HG03442 (cell line): ENCODE results near the gene LTB.
"Not testable (repeated sequence)": the region's sequence is repeated elsewhere in the genome, so short reads cannot be mapped to it uniquely, and the experiment has no call there.

ENCODE experiments used
- ATAC-seq: cut with Tn5 transposase; IDR thresholded peaks from one replicate; pipeline ENCODE4 v1.9.1; 2021; ENCODE audit warnings: mild to moderate bottlenecking, moderate library complexity; ENCODE audit not compliant: unreplicated experiment

LTB gene

DNA sequence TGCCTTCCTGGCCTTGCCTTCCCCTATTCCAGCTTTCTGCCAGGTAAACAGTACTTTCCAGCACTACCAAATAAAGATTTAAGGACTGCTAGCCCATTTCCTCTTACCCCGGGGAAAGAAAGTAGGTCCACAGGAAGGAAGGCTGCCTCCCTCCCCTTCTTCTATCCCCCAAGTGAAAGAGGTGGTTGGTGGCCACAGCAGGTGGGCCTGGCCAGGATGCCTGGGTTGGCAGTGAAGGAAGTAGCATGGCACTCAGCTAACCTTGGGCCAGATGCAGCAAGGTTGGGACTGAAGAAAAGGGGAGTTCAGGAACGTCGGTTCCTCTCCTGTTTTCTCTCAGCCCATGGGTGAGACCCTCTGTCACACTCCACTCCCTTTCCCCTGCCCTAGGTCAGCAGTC is 25.9 kb downstream of the LTB start:
- ATAC-seq = no peak

DNA sequence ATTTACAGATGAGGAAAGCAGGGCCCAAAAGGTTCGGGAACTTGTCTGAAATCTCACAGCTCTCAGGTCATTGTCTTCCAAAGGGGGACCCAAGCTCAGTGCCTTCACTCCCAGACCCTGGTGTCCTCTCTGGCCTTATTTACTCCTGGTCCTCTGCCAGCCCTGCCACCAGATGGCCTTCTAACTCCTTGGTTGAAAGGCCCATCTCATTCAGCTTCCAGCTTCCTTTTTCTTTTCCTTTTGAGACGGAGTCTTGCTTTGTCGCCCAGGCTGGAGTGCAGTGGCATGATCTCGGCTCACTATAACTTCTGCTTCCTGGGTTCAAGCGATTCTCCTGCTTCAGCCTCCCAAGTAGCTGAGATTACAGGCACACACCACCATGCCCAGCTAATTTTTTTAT is 30.9 kb downstream of the LTB start:
- ATAC-seq = not testable (repeated sequence)

GRCh38 chr6:31548544-31548873 is 33.7 kb downstream of the LTB start:
- ATAC-seq = no peak

GRCh38 chr6:31547727-31548543 is 34.3 kb downstream of the LTB start:
- no peak for ATAC-seq

- peak; percentile 67 for ATAC-seq
Observed at GRCh38 chr6:31546958-31547726, 35.1 kb downstream of the LTB start, which contains the start of gene NFKBIL1. Gene NFKBIL1, plus strand, starts transcription at chr6:31547608. Its CDS starts 87 bp downstream, at chr6:31547695.

DNA sequence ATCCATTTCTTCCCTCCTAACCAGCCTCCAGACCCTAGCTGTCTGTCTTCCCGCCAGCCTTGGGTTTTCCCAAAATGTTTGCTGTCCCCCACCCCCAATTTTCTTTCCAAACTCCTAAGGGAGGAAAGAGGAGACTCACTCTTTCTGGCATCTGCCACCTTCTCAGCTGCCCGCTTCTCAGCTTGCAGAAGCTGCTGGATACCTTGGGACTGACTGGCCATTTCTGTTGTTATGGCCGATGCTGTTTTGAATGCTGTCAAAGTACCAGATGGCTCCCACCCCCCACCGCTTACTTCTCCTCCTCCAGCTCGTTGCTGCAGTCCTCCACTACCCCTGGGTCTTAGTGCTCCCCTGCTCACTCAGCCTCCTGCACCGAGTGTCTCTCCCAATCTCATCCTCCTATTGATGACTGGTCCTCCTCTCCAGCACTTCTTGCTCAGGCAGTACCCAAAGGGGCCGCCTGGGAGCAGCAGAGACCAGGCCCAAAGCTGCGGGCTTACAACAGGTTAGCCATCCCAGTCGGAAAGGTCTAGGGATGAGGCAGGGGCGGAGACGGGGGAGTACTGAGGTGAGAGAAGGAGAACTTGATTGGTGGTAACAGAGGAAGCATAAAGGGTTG is 35.8 kb downstream of the LTB start, which contains the start of gene ATP6V1G2:
TSS of gene ATP6V1G2 (minus strand) at position 270 of the 619 bp plus-strand sequence. CDS start at position 221, 49 bp downstream.
- peak; percentile 34 for ATAC-seq

GRCh38 chr6:31545291-31545690 is 36.9 kb downstream of the LTB start:
- no peak for ATAC-seq

- no peak for ATAC-seq
Observed at GRCh38 chr6:31544676-31545075, 37.5 kb downstream of the LTB start.

- ATAC-seq = no peak
Observed at GRCh38 chr6:31543639-31544038, 38.6 kb downstream of the LTB start.

GRCh38 chr6:31541658-31542521 is 40.3 kb downstream of the LTB start, which contains the start of gene DDX39B:
Gene DDX39B, minus strand, starts transcription at chr6:31542003. Its CDS starts 1,471 bp downstream, at chr6:31540532.
- peak; percentile 51 for ATAC-seq

DNA sequence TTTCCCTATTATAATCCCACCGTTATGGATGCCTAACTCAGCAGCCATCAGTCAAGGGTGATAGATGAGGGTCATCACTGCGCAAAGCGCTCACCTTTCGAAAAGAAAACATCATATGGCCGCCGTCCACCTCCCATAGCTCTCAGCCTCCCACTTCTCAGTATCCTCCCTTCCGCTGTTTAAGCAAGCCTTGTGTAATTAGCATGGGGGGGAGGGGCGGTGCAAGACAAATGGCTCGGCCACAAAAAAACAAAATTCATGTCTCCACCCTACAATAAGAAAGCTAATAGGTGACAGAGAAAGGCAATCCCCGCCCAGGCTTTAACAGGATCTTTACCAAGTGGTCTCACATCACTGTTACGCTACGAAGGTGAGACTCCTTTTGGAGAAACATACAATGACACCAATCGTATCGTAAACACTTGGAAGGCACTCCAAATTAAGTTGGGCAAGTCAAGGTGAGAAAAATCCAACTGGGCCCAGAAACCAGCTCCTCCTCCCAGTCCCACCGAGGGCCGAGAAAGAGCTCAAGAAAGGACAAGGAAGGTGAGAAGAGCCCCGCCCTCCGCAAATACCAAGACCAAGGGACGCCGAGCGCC is 41.1 kb downstream of the LTB start:
- no peak for ATAC-seq

DNA sequence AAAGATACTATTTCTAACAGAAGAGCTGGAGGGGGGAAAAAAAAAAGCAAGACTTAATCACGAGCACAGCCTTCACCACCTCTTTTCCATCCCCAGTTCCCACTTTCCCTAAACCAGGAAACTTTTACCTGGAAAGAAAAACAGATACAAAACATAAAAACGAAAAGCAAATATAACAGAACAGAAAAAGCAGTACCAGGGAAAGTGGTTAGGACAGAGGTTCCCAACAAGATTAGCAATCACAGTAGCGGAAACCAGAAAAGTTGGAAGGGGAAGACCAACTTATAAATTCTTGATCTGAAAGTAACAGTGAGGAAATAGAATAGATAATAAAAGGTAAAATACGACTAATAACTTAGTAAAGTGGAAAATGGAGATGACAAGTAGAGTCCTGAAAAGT is 41.6 kb downstream of the LTB start:
- no peak for ATAC-seq

- no peak for ATAC-seq
Observed at GRCh38 chr6:31538805-31539400, 43.3 kb downstream of the LTB start.

- ATAC-seq = no peak
Observed at GRCh38 chr6:31535538-31536324, 46.5 kb downstream of the LTB start.

GRCh38 chr6:31534521-31535040 is 47.6 kb downstream of the LTB start:
- no peak for ATAC-seq

DNA sequence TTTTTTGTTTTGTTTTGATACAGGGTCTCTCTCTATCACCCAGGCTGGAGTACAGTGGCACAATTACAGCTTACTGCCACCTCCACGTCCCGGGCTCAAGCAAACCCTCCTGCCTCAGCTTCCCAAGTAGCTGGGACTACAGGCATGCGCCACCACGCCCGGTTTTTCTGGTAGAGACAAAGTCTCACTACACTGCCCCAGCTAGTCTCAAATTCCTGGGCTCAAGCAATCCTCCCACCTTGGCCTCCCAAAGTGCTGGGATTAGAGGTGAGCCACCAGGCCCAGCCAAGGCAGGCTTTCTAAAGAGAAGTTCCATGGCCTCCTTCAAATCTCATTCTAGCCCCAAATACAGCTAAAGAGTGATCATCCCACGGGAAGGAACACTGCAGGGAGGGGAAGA is 48.2 kb downstream of the LTB start:
- ATAC-seq = no peak

DNA sequence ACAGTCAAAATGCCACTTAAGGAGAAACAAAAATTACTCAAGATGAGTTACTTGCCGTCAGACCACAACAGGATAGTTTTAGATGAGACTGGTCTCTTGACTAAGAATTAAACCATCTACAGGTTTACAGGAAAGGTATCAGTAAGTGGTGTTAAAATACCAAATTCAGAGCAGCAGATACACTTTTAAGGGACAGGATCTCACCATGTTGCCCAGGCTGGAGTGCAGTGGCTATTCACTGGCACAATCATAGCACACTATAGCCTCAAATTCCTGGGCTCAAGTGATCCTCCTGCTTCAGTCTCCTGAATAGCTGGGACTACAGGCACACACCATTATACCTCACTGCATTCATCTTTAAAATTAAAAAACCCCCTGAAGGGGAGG is 48.8 kb downstream of the LTB start:
- no peak for ATAC-seq

GRCh38 chr6:31532644-31533454 is 49.4 kb downstream of the LTB start:
- no peak for ATAC-seq
